Esophagus squamous epithelium (tissue), 5 donors: ENCODE results near the gene MEGF6. TPM values are rescaled to one million over a fixed set of nuclear protein-coding genes. Genes with fewer than 3 reads are reported as not detected.

Experiments
- DNase-seq: peaks from one replicate; lab custom pipeline; 2025; lab: John Stamatoyannopoulos, UW
- H3K27ac ChIP-seq, 4 donors: fragments of 200-600 bp; sonication (generic); one replicate each; pipeline ENCODE4 v1.5.1; 2016 to 2019; ENCODE audit warnings: mild to moderate bottlenecking in 1 of 4
- H3K27me3 ChIP-seq, 4 donors: fragments of 200-600 bp; sonication (generic); 1 replicate in 3 of 4; 2 replicates in 1 of 4; pipeline versions ENCODE4 v1.5.1 to v1.6.0; 2017 to 2021; ENCODE audit warnings: antibody characterized with exemption in 1 of 4
- H3K36me3 ChIP-seq, 3 donors: fragments of 200-600 bp; sonication (generic); one replicate each; pipeline ENCODE4 v1.5.1; 2016 to 2019
- H3K4me1 ChIP-seq, 3 donors: fragments of 200-600 bp; sonication (generic); one replicate each; pipeline ENCODE4 v1.5.1; 2017 to 2019
- H3K4me3 ChIP-seq, 4 donors: fragments of 200-600 bp; sonication (generic); 1 replicate in 3 of 4; 2 replicates in 1 of 4; pipeline ENCODE4 v1.5.1; 2016 to 2019; ENCODE audit warnings: mild to moderate bottlenecking in 2 of 4, moderate library complexity in 1 of 4
- H3K9me3 ChIP-seq, 3 donors: fragments of 200-600 bp; sonication (generic); one replicate each; pipeline ENCODE4 v1.5.1; 2016 to 2019
- CTCF ChIP-seq, 6 experiments: fragments of 450-650 bp in 4 of 6; fragments of 200-600 bp in 2 of 6; sonication (generic) in 2 of 6; IDR thresholded peaks; one replicate each; pipeline ENCODE4 v1.5.1; 2016 to 2019; ENCODE audit warnings: antibody characterized with exemption in 6 of 6, mild to moderate bottlenecking in 4 of 6, moderate library complexity in 4 of 6
- POLR2A ChIP-seq, 4 donors: fragments of 450-650 bp; IDR thresholded peaks; one replicate each; pipeline ENCODE4 v1.6.1; 2017; ENCODE audit warnings: antibody characterized with exemption in 4 of 4, mild to moderate bottlenecking in 4 of 4, moderate library complexity in 3 of 4
- WGBS, 2 donors: methylation state at CpG; one replicate each; pipeline ENCODE4 v1.1.5; 2018; 5-methylcytosine and 5-hydroxymethylcytosine counted together
- intact Hi-C: fragments of 100-400 bp; cut with DNase I; formaldehyde crosslinking; loops from one replicate; pipeline ENCODE4 v1.15.0; 2022
- total RNA-seq, 4 donors: library from RNA; depleted of rRNA; stranded (reverse); fragments of >200 nt; gene quantifications; one replicate each; pipeline ENCODE4 v1.1.0, GENCODE V29; 2016
- donor health status: DM: yes; HTN: yes; CAD: no.

The MEGF6 gene
- total RNA-seq, 4 donors from 2014 or later, result 8.8 to 27.1 (median 16.8) TPM

- no peak for DNase-seq
- Histone ChIP-seq H3K36me3 (no peaks in the 10 kb centered on the region), H3K9me3 (no peaks in the 10 kb centered on the region), H3K27ac (no peak overlapping the region), H3K4me3 (no peak overlapping the region), H3K4me1 (peaks cover 0 to 11% (median 0%) of the 10 kb centered on the region in 3 donors), H3K27me3 (peaks cover 0 to 43% (median 0%) of the 10 kb centered on the region in 4 donors)
- TF ChIP-seq POLR2A (IDR thresholded peaks at IDR 0.05), result no peak
- no peak for TF ChIP-seq CTCF (IDR thresholded peaks at IDR 0.05)
- WGBS, 2 donors, result 30 to 70% methylated on average over 2 to 3 of the region's 16 CpGs
- intact Hi-C loops, result no loop called here
Observed at GRCh38 chr1:3581296-3582036, 29.8 kb downstream of the MEGF6 start.

- H3K36me3 ChIP-seq, result no peaks in the 10 kb centered on the region
- TF ChIP-seq CTCF (IDR thresholded peaks at IDR 0.05), result no peak
- no peak for TF ChIP-seq POLR2A (IDR thresholded peaks at IDR 0.05)
- no peak overlapping the region for H3K4me3 ChIP-seq
- no peaks in the 10 kb centered on the region for H3K9me3 ChIP-seq
- DNase-seq, result no peak
- intact Hi-C loops, result no loop called here
- peaks cover 0 to 11% (median 0%) of the 10 kb centered on the region in 3 donors for H3K4me1 ChIP-seq
- H3K27me3 ChIP-seq, result peaks cover 0 to 43% (median 0%) of the 10 kb centered on the region in 4 donors
- H3K27ac ChIP-seq, result no peak overlapping the region
- WGBS, 2 donors, result 72 to 74% methylated on average over 8 of the region's 9 CpGs
Observed at GRCh38 chr1:3580231-3580630, 31.1 kb downstream of the MEGF6 start.

GRCh38 chr1:3579626-3580025 lies 31.7 kb downstream of the MEGF6 start:
- H3K4me1 ChIP-seq, result peaks cover 0 to 11% (median 0%) of the 10 kb centered on the region in 3 donors
- TF ChIP-seq CTCF (IDR thresholded peaks at IDR 0.05), result no peak
- no peak for TF ChIP-seq POLR2A (IDR thresholded peaks at IDR 0.05)
- no peak overlapping the region for H3K27ac ChIP-seq
- H3K36me3 ChIP-seq, result no peaks in the 10 kb centered on the region
- H3K4me3 ChIP-seq, result no peak overlapping the region
- no peak for DNase-seq
- peaks cover 0 to 43% (median 0%) of the 10 kb centered on the region in 4 donors for H3K27me3 ChIP-seq
- intact Hi-C loops, result no loop called here
- no peaks in the 10 kb centered on the region for H3K9me3 ChIP-seq
- WGBS, 2 donors, result 40% methylated on average over 1 of the region's 16 CpGs; no CpG with 5 or more reads in 1 of the 2 donors

- intact Hi-C loops, result no loop called here
- H3K4me3 ChIP-seq, result no peak overlapping the region
- DNase-seq, result no peak
- peaks cover 0 to 43% (median 0%) of the 10 kb centered on the region in 4 donors for H3K27me3 ChIP-seq
- no peaks in the 10 kb centered on the region for H3K36me3 ChIP-seq
- 80 to 83% methylated on average over 6 to 8 of the region's 19 CpGs for WGBS, 2 donors
- H3K27ac ChIP-seq, result no peak overlapping the region
- peaks cover 0 to 11% (median 0%) of the 10 kb centered on the region in 3 donors for H3K4me1 ChIP-seq
- no peak for TF ChIP-seq POLR2A (IDR thresholded peaks at IDR 0.05)
- TF ChIP-seq CTCF (IDR thresholded peaks at IDR 0.05), result no peak
- H3K9me3 ChIP-seq, result no peaks in the 10 kb centered on the region
Observed at GRCh38 chr1:3578906-3579305, 32.4 kb downstream of the MEGF6 start.

- intact Hi-C loops, result no loop called here
- TF ChIP-seq POLR2A (IDR thresholded peaks at IDR 0.05) (no peak), CTCF (IDR thresholded peaks at IDR 0.05) (no peak)
- 35 to 80% methylated on average over 1 to 4 of the region's 8 CpGs for WGBS, 2 donors
- Histone ChIP-seq H3K9me3 (no peaks in the 10 kb centered on the region), H3K27ac (no peak overlapping the region), H3K4me1 (peaks cover 0 to 13% (median 0%) of the 10 kb centered on the region in 3 donors), H3K4me3 (no peak overlapping the region), H3K36me3 (no peaks in the 10 kb centered on the region), H3K27me3 (peaks cover 0 to 43% (median 0%) of the 10 kb centered on the region in 4 donors)
- no peak for DNase-seq
Observed at GRCh38 chr1:3578433-3578805, 32.9 kb downstream of the MEGF6 start.
